Limb (tissue), 2 donors: ENCODE results near the gene MELTF.
A peak's percentile ranks its signal among the peaks of the same experiment; 100 is the strongest.

ENCODE experiments used
- DNase-seq, 2 donors: peaks; one replicate each; pipeline ENCODE4 v3.0.0-alpha.2; 2016; ENCODE audit errors: extremely low spot score in 2 of 2

Gene MELTF

DNA sequence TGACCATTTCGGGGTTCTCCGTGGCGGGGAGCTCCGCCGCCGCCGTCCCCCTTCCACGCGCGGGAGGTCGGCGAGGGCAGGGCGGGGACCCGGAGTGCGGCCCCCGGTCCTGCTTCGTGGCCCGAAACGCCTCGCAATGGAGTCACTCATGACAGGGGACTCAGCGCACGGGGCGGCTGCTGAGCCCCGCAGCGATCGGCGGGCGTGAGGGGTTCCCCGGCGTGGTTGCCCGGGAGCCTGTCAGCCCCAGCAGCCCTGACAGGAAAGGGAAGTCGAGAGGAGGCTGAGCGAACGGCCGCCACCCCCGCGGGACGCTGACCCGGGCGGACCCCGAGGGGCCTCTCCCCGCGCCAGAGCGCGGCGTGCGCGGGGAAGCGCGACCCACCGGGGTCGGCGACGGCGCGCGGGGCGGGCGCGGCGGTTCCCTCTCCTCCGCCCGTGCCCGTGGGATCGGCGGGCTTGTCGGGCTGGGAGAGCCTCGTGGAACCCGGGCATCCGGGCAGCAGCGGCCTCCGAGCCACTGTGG lies 60.4 kb downstream of the MELTF start:
- DNase-seq: peak in 1 of 2 donors; percentile 53

DNA sequence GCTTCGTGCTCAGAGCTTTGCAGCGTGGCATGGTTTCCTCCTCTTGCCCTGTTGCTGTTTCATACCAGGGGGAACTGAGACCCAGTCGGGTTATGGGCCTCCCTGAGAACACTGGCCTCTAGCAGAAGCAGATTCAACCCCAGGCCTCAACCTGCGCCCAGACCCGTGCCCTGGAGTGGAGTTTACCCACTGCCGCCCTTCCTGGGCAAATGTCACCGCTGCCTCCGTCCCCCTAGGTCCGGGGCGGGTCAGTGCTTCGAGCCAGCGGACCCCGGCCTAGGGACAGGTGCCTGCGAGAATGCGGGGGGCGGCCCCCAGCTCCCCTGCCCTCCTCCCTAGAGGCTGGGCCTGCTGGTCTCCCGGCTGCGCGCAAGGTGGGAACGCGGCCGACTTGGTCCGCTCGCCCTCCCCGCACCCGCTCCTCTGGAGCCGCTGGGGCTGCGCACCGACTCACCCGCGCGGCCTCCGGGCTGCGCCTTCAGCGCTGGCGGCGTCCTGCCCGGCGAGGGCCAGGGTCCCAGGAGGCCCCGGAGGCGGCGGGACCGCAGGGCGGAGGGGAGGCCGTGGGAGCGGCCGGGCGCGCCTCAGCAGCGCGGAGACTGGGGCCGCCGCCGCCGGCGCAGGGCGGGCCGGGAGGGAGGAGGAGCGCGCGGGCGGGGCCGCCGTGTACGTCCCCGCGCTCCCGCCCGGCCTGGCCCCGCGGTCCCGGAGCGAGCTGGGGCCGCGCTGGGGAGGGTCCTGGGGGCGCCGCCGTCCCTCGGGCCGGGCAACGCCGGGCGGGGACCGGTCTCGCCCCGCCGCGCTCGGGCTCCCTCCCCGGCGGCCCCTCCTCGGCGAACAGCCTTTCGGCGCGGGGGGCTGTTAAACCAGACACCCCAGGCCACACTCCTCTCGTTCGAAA lies 61.1 kb downstream of the MELTF start, which contains the start of gene PIGZ:
PIGZ (minus strand) TSS at position 601 of the 901 bp plus-strand sequence. CDS start 16,802 bp downstream, outside the sequence.
- DNase-seq: peak in 1 of 2 donors; percentile 57

DNA sequence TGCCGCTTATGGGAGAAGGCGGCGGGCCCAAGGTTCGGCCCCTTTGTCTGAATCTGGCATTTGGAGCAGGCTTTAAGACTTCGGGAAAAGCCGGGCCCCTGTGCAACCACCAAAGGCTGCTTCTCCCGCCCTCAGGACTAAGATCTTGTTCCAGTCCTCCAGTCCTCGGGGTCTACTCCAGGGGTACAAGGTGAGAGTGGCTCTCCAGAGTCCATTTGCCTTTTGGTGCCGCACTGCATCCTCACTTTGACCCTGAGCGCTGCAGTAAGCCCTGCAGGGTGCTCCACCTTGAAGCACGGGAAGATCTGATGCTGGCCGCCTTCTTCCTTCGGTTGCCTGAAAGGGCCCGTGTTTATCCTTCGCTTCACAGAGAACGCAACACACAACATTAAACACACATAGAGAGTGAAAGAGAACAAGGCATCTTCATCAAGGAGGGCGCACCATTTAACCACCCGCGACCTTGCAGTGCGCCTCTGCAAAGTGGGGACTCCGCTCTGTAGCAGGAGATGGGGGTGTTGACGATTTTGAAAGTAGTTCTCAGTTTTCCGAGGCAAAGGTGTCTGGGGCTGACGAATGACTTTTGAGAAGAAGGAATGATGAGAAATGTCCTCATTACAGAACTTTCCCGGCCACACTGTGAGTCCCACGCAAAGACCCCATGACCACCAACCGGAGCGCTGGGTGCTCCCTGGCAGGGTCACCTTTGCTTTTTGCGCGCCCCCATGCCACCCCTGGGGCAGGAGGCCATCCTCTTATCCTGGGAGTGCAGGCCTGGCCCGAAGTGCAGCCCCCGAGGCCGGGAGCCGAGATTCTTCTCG lies 62.0 kb downstream of the MELTF start:
- peak in 1 of 2 donors; percentile 47 for DNase-seq

DNA sequence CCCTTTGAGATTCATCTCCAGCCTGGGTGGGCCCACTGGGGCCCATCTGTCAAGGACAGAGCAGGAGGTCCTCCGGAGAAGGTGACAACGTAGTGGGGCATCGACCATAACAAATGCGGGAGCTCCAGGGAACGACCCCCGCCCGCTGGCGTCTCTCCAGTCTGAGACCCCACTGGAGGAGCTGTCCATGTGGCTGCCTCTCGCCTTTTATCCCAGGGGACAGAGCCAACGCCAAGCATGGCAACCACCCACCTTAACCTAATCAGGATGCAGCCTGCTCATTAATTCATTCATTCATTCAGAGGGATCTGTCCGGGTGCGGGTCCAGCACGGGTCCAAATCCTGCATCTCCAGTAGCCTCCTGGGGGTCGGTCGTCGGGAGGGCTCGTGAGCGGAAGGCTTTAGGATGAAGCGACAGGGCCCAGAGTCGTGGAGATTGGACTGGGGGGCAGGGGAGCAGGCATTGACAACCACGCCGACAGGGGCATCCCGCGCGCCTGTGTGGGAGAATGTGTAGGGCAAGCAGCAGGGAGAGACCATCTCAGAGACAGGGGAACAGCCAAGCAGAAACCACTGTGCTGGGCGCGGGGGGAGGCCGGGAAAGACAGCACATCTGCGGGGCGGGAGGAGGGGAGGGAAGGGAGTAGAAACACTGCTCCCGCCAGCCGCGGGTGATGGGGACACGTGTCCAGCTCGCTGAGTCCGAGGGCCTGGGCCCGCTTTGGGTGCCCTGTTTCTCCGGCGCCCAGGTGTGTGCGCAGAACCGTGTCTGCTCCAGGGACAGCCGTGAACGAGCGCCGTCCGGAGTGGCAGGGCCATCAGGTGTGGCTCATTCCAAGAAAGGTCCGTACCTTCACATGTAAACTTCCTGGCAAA lies 62.9 kb downstream of the MELTF start:
- DNase-seq: peak in 1 of 2 donors; percentile 76

DNA sequence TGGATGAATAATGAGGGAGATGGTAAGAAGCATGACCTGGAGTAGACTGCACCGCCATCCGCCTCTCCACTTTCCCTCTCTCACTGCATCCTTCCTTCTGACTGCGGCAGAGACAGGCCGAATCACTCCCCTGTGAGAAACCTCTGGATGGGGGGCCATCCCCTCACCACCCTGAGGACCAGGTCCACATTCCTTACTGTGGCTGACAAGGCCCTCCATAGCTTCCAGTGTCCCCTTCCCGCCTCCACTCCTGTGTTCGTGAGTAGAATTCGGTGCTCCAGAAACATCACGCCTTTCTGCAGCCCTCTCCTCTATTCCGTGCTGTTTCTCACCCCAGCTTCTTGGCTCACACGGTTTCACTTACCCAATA lies 63.8 kb downstream of the MELTF start:
- DNase-seq: no peak

DNA sequence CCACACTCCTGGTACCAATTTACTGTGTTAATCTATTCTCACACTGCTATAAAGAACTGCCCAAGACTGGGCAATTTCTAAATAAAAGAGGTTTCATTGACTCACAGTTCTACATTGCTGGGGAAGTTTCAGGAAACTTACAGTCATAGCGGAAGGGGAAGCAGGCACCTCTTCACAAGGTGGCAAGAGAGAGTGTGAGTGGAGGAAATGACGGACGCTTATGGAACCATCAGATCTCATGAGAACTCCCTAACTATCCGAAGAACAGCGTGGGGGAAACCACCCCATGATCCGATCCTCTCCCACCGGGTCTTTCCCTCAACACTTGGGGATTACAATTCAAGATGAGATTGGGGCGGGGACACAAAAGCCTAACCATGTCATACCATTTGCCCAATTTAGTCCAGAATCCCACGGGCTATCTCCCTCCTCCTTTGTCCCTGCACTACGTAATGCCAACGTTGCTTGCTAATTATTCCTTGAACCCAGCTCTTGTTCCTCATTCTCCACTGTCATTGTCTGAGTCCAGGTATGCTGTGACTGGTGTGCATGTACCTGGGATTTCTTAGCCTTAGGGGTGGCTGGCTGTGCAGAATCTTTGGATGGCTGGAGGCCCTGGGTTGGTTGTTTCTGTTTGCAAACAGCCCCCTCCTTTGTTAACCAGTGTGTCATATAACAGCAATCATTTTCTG lies 64.4 kb downstream of the MELTF start:
- DNase-seq: no peak

DNA sequence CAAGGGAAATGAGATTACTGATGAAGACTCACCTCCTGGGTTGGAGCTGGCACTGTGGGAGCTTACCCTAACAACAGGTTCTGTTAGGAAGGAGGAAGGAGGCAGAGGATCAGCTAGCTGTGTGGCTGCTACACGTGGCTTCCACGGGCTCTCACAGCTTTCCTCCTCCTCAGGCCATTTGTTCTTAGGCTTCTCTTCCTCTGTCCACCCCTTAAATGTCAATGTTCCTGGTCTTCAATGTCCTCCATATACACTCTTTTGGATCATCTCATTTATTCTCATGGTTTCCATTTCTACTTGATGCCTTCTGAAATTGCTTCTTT lies 66.0 kb downstream of the MELTF start:
- DNase-seq: no peak

DNA sequence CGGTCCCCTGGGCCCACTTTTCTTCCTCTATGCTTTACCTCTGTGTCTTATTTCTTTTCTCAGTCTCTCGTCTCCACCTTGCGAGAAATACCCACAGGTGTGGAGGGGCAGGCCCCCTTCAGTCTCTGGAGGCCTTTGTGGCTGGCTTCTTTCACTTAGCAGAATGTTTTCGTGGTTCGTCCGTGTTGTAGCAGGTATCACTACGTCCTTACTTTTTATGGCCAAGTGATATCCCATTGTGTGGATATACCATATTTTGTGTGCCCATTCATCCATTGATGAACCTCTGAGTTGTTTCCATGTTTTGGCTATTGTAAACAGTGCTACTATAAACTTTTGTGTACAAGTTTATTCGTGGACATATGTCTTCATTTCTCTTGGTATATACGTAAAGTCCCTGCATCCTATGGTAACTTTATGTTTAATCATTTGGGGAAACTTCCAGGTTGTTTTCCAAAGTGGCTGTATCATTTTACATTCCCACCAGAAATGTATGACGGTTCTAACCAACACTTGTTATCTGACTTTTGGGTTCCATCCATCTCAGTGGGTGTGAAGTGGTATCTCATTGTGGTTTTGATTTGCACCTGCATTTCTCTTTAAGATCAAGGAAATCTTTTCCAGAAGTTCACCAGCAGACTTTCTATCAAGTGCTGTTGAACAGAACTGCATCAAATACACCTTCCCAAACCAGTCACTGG lies 66.5 kb downstream of the MELTF start:
- DNase-seq: no peak

DNA sequence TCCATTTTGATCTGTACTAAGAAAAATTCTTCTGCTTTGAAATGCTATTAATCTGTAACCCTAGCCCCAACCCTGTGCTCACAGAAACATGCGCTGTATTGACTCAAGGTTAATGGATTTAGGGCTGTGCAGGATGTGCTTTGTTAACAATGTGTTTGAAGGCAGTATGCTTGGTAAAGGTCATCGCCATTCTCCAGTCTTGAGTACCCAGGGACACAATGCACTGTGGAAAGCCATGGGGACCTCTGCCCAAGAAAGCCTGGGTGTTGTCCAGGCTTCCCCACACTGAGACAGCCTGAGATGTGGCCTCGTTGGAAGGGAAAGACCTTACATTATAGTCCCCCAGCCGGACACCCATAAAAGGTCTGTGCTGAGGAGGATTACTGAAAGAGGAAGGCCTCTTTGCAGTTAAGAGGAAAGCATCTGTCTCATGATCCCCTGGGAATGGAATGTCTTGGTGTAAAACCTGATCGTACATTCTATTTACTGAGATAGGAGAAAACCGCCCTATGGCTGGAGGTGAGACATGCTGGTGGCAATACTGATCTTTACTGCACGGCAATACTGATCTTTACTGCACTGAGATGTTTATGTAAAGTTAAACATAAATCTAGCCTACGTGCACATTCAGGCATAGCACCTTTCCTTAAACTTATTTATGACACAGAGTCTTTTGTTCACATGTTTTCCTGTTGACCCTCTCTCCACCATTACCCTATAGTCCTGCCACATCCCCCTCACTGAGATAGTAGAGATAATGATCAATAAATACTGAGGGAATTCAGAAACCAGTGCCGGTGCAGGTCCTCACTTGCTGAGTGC lies 67.3 kb downstream of the MELTF start:
- no peak for DNase-seq

DNA sequence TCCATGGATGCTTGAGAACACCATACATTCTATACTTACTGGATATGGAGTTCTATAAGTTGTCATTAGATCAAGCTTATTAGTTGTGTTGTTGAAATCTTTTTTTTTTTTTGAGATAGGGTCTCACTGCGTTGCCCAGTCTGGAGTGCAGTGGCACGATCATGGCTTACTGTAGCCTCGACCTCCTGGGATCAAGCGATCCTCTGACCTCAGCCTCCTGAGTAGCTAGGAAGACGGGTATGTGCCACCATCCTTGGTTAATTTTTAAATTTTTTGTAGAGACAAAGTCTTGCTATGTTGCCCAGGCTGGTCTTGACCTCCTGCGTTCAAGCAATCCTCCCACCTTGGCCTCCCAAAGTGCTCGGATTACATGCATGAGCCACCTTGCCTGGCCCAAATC lies 74.8 kb downstream of the MELTF start:
- DNase-seq: no peak
